Neural cell (in vitro differentiated cells): ENCODE results near the gene MRPL19. TPM values are rescaled to one million over a fixed set of nuclear protein-coding genes. Genes with fewer than 3 reads are reported as not detected.
"Not testable (repeated sequence)": the region's sequence is repeated elsewhere in the genome, so short reads cannot be mapped to it uniquely, and the experiment has no call there.

Experiments
- H2AFZ ChIP-seq: fragments of 200-600, 300-800 bp; sonication (generic), shearing (Covaris generic); 2 replicates; pipeline ENCODE4 v1.6.0; 2014; ENCODE audit warnings: low read depth, mild to moderate bottlenecking, antibody characterized with exemption, low read length, moderate library complexity
- H3F3A ChIP-seq: fragments of 200-600 bp; shearing (Covaris generic); 2 replicates; pipeline ENCODE4 v1.6.1; 2016; ENCODE audit warnings: mild to moderate bottlenecking, moderate library complexity, mixed read lengths, antibody characterized with exemption, low read length; ENCODE audit not compliant: insufficient read depth, poor library complexity, severe bottlenecking
- H3K27ac ChIP-seq: fragments of 200-600, 300-800 bp; sonication (generic), shearing (Covaris generic); 2 replicates; pipeline ENCODE4 v1.5.1; 2014; ENCODE audit warnings: mild to moderate bottlenecking, low read length, moderate library complexity
- H3K27me3 ChIP-seq: fragments of 300-800, 200-600 bp; sonication (generic), shearing (Covaris generic); 2 replicates; pipeline ENCODE4 v1.6.0; 2014; ENCODE audit warnings: mild to moderate bottlenecking, low read depth, low read length, moderate library complexity; ENCODE audit not compliant: insufficient read depth
- H3K36me3 ChIP-seq: fragments of 300-800, 200-600 bp; sonication (generic), shearing (Covaris generic); 2 replicates; pipeline ENCODE4 v1.5.1; 2014; ENCODE audit warnings: mild to moderate bottlenecking, antibody characterized with exemption, low read length, moderate library complexity; ENCODE audit not compliant: insufficient read depth
- H3K4me2 ChIP-seq: fragments of 300-800, 200-600 bp; sonication (generic), shearing (Covaris generic); 2 replicates; pipeline ENCODE4 v1.6.0; 2014; ENCODE audit warnings: mild to moderate bottlenecking, low read length
- H3K4me3 ChIP-seq: fragments of 300-800, 200-600 bp; sonication (generic), shearing (Covaris generic); 2 replicates; pipeline ENCODE4 v1.5.1; 2014; ENCODE audit warnings: mild to moderate bottlenecking, low read length, moderate library complexity
- H3K79me2 ChIP-seq: fragments of 200-600 bp; shearing (Covaris generic); replicated peaks from 2 replicates; pipeline ENCODE4 v1.6.0; 2014; ENCODE audit warnings: mild to moderate bottlenecking, low read length, moderate library complexity; ENCODE audit not compliant: insufficient read depth
- H3K9ac ChIP-seq: fragments of 300-800, 200-600 bp; sonication (generic), shearing (Covaris generic); 2 replicates; pipeline ENCODE4 v1.6.1; 2016; ENCODE audit warnings: mild to moderate bottlenecking, low read length, mixed read lengths
- H3K9me2 ChIP-seq: fragments of 200-600 bp; shearing (Covaris generic); 2 replicates; pipeline ENCODE4 v1.6.1; 2016; ENCODE audit warnings: mild to moderate bottlenecking, low read length, mixed read lengths; ENCODE audit not compliant: insufficient read depth
- H3K9me3 ChIP-seq: fragments of 200-600, 300-800 bp; sonication (generic), shearing (Covaris generic); 2 replicates; pipeline ENCODE4 v1.6.1; 2016; ENCODE audit warnings: mild to moderate bottlenecking, mixed run types, low read length, moderate library complexity, mixed read lengths
- H4K20me1 ChIP-seq: fragments of 200-600 bp; shearing (Covaris generic); 2 replicates; pipeline ENCODE4 v1.6.1; 2016; ENCODE audit warnings: mild to moderate bottlenecking, mixed run types; ENCODE audit not compliant: insufficient read depth
- CTCF ChIP-seq: fragments of 450-650 bp; IDR thresholded peaks from 2 replicates; pipeline ENCODE4 v1.5.1; 2014; ENCODE audit warnings: antibody characterized with exemption, mild to moderate bottlenecking, moderate library complexity; ENCODE audit not compliant: poor library complexity, severe bottlenecking
- EP300 ChIP-seq: fragments of 450-650 bp; conservative IDR thresholded peaks from 2 replicates; pipeline ENCODE4 v1.6.1; 2014; ENCODE audit warnings: antibody characterized with exemption, mild to moderate bottlenecking, moderate library complexity; ENCODE audit not compliant: poor library complexity, severe bottlenecking
- EZH2 ChIP-seq: fragments of 200-600, 300-800 bp; shearing (Covaris generic), sonication (generic); IDR thresholded peaks from 2 replicates; pipeline ENCODE4 v1.6.1; 2014; ENCODE audit warnings: antibody characterized with exemption, low read length, borderline replicate concordance, mild to moderate bottlenecking; ENCODE audit not compliant: insufficient read depth, poor library complexity, severe bottlenecking
- MXI1 ChIP-seq: fragments of 450-650 bp; conservative IDR thresholded peaks from 2 replicates; pipeline ENCODE4 v1.6.1; 2014; ENCODE audit warnings: antibody characterized with exemption, mild to moderate bottlenecking; ENCODE audit not compliant: poor library complexity, severe bottlenecking
- POLR2AphosphoS5 ChIP-seq: IDR thresholded peaks from 2 replicates; pipeline ENCODE4 v1.6.1; 2012
- RAD21 ChIP-seq: fragments of 450-650 bp; conservative IDR thresholded peaks from 2 replicates; pipeline ENCODE4 v1.6.1; 2014; ENCODE audit warnings: antibody characterized with exemption, mild to moderate bottlenecking, moderate library complexity
- REST ChIP-seq: IDR thresholded peaks from 2 replicates; pipeline ENCODE4 v1.6.1; 2012; ENCODE audit warnings: borderline replicate concordance
- SMC3 ChIP-seq: fragments of 450-650 bp; conservative IDR thresholded peaks from 2 replicates; pipeline ENCODE4 v1.6.1; 2014; ENCODE audit warnings: antibody characterized with exemption, mild to moderate bottlenecking, moderate library complexity; ENCODE audit not compliant: poor library complexity
- TAF1 ChIP-seq: IDR thresholded peaks from 2 replicates; pipeline ENCODE4 v1.6.1; 2012; ENCODE audit warnings: low read depth
- polyA plus RNA-seq: library from polyadenylated mRNA; depleted of rRNA; stranded (reverse); fragments of >200 nt; gene quantifications from 2 replicates; pipeline ENCODE4 v1.2.3, GENCODE V29; 2014

Gene MRPL19
- polyA plus RNA-seq, 1 donor from 2014 or later: 28.1 TPM

GRCh38 chr2:75679556-75679955, 33.0 kb downstream of the MRPL19 start:
- TF ChIP-seq RAD21: no peak
- TF ChIP-seq EP300: no peak
- Histone ChIP-seq H3K9me3 (no peaks in the 10 kb centered on the region), H3K27ac (no peak overlapping the region)

GRCh38 chr2:75680402-75680801, 33.8 kb downstream of the MRPL19 start:
- H2AFZ ChIP-seq: no peak overlapping the region

More at GRCh38 chr2:75679556-75679955, 33.0 kb downstream of the MRPL19 start:
- Histone ChIP-seq H3K9me2 (no peaks in the 10 kb centered on the region), H3K4me2 (no peak overlapping the region), H3K4me3 (no peak overlapping the region), H3F3A (no peaks in the 10 kb centered on the region), H3K27me3 (no peaks in the 10 kb centered on the region), H2AFZ (no peak overlapping the region), H3K36me3 (no peaks in the 10 kb centered on the region), H3K79me2 (no peaks in the 10 kb centered on the region), H4K20me1 (no peaks in the 10 kb centered on the region), H3K9ac (no peak overlapping the region)

GRCh38 chr2:75683430-75683829, 36.8 kb downstream of the MRPL19 start:
- not testable (repeated sequence) for H3K9me3 ChIP-seq, H3K27ac ChIP-seq, H3K4me2 ChIP-seq, H3F3A ChIP-seq, H2AFZ ChIP-seq, H3K9ac ChIP-seq, H4K20me1 ChIP-seq, H3K79me2 ChIP-seq, H3K9me2 ChIP-seq, H3K4me3 ChIP-seq, H3K36me3 ChIP-seq, H3K27me3 ChIP-seq

More at GRCh38 chr2:75680402-75680801, 33.8 kb downstream of the MRPL19 start:
- TF ChIP-seq POLR2AphosphoS5 (no peak), TAF1 (no peak), EZH2 (no peak), CTCF (no peak), RAD21 (no peak), SMC3 (no peak), EP300 (no peak), REST (no peak), MXI1 (no peak)
- Histone ChIP-seq H3K4me3 (no peak overlapping the region), H3K27ac (no peak overlapping the region), H3K79me2 (no peaks in the 10 kb centered on the region), H3K4me2 (no peak overlapping the region), H3F3A (no peaks in the 10 kb centered on the region), H3K9ac (no peak overlapping the region), H3K9me3 (no peaks in the 10 kb centered on the region), H3K36me3 (no peaks in the 10 kb centered on the region), H4K20me1 (no peaks in the 10 kb centered on the region), H3K27me3 (no peaks in the 10 kb centered on the region), H3K9me2 (no peaks in the 10 kb centered on the region)
